ENCODE results near the gene MFF.
A peak's percentile ranks its signal among the peaks of the same experiment; 100 is the strongest.

The MFF gene

DNA sequence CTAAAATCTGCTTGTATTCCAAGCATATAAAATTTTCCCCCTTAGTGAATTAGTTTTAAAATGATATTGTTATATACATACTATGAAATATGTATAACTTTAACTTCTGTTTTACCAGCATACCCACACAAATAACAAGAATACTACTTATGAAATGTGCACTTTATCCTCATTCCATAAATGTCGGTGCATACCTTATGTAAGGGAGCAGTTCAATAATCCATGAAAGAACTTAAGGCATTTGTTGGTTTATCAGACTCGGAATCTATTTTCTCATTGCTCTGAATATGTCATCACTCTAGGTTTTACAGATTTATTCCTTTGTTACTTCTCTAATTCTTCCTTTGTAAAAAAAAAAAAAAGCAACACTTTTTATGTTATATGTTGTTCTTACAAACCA, 12.5 kb upstream of the MFF start:
- TF ChIP-seq CTCF (IDR thresholded peaks at IDR 0.05; ENCODE audit: insufficient read depth, low read depth, low read length, missing control alignments): no peak
- no peak for DNase-seq (ENCODE audit: low read depth)
- no peak overlapping the region for H3K4me3 ChIP-seq (ENCODE audit: low read length)

DNA sequence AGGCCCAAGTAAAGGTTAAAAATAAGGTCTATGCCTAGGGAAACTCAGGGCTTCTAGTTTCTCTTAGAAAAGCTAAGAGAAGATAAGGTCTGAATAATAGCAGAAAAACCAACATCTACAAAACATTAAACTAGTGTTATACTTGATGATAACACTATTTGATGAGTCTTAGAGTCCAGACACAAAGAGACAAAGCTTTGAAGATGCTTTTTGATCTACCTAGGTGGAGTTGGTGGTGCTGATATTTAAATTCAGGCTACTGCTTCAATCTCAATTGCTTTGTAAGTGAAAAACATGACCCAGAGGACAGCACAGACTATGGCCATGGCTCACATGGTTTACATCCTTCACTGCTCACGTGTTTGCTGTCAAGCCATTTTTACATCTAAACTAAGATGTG, 11.7 kb upstream of the MFF start:
- TF ChIP-seq CTCF (IDR thresholded peaks at IDR 0.05; ENCODE audit: insufficient read depth, low read depth, low read length, missing control alignments): no peak
- no peak overlapping the region for H3K4me3 ChIP-seq (ENCODE audit: low read length)
- DNase-seq (ENCODE audit: low read depth): no peak

- TF ChIP-seq CTCF (IDR thresholded peaks at IDR 0.05; ENCODE audit: insufficient read depth, low read depth, low read length, missing control alignments): no peak
- H3K4me3 ChIP-seq (ENCODE audit: low read length): no peak overlapping the region
- DNase-seq (ENCODE audit: low read depth): no peak
These were observed 7.2 kb upstream of the MFF start for GRCh38 chr2:227317834-227318233.

GRCh38 chr2:227320305-227321094, 4.6 kb upstream of the MFF start:
- TF ChIP-seq CTCF (IDR thresholded peaks at IDR 0.05; ENCODE audit: insufficient read depth, low read depth, low read length, missing control alignments): no peak
- no peak for DNase-seq (ENCODE audit: low read depth)
- no peak overlapping the region for H3K4me3 ChIP-seq (ENCODE audit: low read length)

DNA sequence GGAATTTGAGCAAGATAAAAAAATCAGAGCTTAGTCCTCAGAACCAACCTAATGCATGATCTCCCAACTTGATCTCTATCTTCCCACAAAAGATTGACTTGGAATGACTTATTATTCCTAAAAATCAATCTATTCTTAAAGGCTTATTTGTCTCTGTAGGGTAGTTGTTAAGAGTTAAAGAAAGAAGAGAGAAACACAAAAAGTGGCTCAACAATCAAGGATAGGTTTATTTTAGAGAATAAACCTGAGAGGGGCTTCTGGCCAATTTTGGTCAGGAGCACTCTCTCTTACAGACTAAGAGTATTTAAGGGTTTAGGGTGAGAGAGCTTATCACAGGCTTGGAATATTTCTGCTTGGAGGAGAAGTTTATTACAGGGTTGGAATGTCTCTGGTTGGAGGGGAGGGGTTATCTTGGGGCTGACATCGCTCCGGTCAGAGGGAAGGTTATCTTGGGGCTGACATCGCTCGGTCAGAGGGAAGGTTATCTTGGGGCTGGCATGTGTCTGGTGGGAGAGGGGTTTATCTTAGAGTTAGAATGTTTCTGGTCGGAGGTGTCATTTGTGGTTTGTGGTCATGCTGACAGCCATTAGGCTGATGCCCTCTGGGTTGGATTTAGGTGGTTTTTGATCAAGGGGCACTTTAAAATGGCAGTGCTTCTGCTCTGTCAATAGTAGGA, 2.4 kb upstream of the MFF start:
- no peak overlapping the region for H3K4me3 ChIP-seq (ENCODE audit: low read length)
- no peak for DNase-seq (ENCODE audit: low read depth)
- TF ChIP-seq CTCF (IDR thresholded peaks at IDR 0.05; ENCODE audit: insufficient read depth, low read depth, low read length, missing control alignments): no peak

DNA sequence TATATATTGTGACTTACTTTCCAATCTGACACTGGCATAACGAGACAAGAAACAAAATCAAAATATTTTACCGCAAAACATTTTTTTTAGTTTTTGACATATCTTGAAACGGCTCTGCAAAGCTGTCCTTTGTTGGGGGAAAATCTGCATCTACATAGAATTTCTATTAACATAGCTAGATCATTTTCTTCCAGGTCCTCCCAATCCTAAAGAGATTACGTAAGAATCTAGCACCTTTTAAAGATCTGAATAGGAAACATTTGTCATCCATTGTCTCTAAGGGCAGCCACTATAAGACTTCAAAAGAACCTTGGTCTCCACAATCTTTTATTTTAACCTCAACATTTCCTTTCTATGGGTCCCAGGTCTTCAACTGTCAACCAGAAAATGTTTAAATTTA, 1.2 kb upstream of the MFF start:
- DNase-seq (ENCODE audit: low read depth): no peak
- H3K4me3 ChIP-seq (ENCODE audit: low read length): no peak overlapping the region
- TF ChIP-seq CTCF (IDR thresholded peaks at IDR 0.05; ENCODE audit: insufficient read depth, low read depth, low read length, missing control alignments): no peak

GRCh38 chr2:227324642-227324994, 433 bp upstream of the MFF start:
- no peak for DNase-seq (ENCODE audit: low read depth)
- H3K4me3 ChIP-seq (ENCODE audit: low read length): peak overlapping the region; percentile 96
- TF ChIP-seq CTCF (IDR thresholded peaks at IDR 0.05; ENCODE audit: insufficient read depth, low read depth, low read length, missing control alignments): no peak

Measured in epithelial cell of esophagus (primary cell).